ENCODE data around the gene COPS6.

- no peak for TF ChIP-seq CTCF (IDR thresholded peaks at IDR 0.05)
- no peak for TF ChIP-seq REST (IDR thresholded peaks at IDR 0.05; ENCODE audit: insufficient read depth in 1 of 2, low read depth in 2 of 2, low read length in 1 of 2)
Measured at GRCh38 chr7:100132126-100132525, 43.4 kb downstream of the COPS6 start.
